ENCODE data around the gene MACROH2A1.
A peak's percentile ranks its signal among the peaks of the same experiment; 100 is the strongest.

Gene MACROH2A1

GRCh38 chr5:135434591-135435466 is 35.8 kb upstream of the MACROH2A1 start:
- no peak overlapping the region for H3K4me3 ChIP-seq (ENCODE audit: low read depth, low read length)
- TF ChIP-seq CTCF (IDR thresholded peaks at IDR 0.05; ENCODE audit: low read depth, low read length) = peak; percentile 2; the same call in 1 of the 2 replicates

GRCh38 chr5:135433681-135434426 is 34.8 kb upstream of the MACROH2A1 start:
- no peak overlapping the region for H3K4me3 ChIP-seq (ENCODE audit: low read depth, low read length)
- no peak for TF ChIP-seq CTCF (IDR thresholded peaks at IDR 0.05; ENCODE audit: low read depth, low read length)

GRCh38 chr5:135432113-135432512 is 33.1 kb upstream of the MACROH2A1 start:
- TF ChIP-seq CTCF (IDR thresholded peaks at IDR 0.05; ENCODE audit: low read depth, low read length) = no peak
- no peak overlapping the region for H3K4me3 ChIP-seq (ENCODE audit: low read depth, low read length)

GRCh38 chr5:135430135-135430437 is 31.1 kb upstream of the MACROH2A1 start:
- H3K4me3 ChIP-seq (ENCODE audit: low read depth, low read length) = no peak overlapping the region
- TF ChIP-seq CTCF (IDR thresholded peaks at IDR 0.05; ENCODE audit: low read depth, low read length) = no peak

GRCh38 chr5:135429301-135430134 is 30.5 kb upstream of the MACROH2A1 start:
- no peak overlapping the region for H3K4me3 ChIP-seq (ENCODE audit: low read depth, low read length)
- TF ChIP-seq CTCF (IDR thresholded peaks at IDR 0.05; ENCODE audit: low read depth, low read length) = no peak

GRCh38 chr5:135428586-135428985 is 29.6 kb upstream of the MACROH2A1 start:
- no peak for TF ChIP-seq CTCF (IDR thresholded peaks at IDR 0.05; ENCODE audit: low read depth, low read length)
- H3K4me3 ChIP-seq (ENCODE audit: low read depth, low read length) = no peak overlapping the region

Data from WI38 (cell line).